PC-3 (cell line): ENCODE measurements around the gene FA2H.

Source experiments
- EZH2 ChIP-seq: fragments of 300-600 bp; sonication (generic); IDR thresholded peaks from one replicate; pipeline ENCODE4 v1.6.1; 2017; ENCODE audit warnings: antibody characterized with exemption, mild to moderate bottlenecking, low read length; ENCODE audit not compliant: unreplicated experiment
- EZH2phosphoT487 ChIP-seq: fragments of 300-600 bp; sonication (generic); IDR thresholded peaks from 2 replicates; pipeline ENCODE4 v1.6.1; 2018; ENCODE audit warnings: mild to moderate bottlenecking, antibody characterized with exemption, low read length, borderline replicate concordance
- TF ChIP-seq, protein P1 (sequence below): fragments of 300-600 bp; sonication (generic); conservative IDR thresholded peaks from 2 replicates; pipeline ENCODE4 v1.5.1; 2017; ENCODE audit warnings: antibody characterized with exemption, low read depth, mild to moderate bottlenecking, low read length

DNA sequence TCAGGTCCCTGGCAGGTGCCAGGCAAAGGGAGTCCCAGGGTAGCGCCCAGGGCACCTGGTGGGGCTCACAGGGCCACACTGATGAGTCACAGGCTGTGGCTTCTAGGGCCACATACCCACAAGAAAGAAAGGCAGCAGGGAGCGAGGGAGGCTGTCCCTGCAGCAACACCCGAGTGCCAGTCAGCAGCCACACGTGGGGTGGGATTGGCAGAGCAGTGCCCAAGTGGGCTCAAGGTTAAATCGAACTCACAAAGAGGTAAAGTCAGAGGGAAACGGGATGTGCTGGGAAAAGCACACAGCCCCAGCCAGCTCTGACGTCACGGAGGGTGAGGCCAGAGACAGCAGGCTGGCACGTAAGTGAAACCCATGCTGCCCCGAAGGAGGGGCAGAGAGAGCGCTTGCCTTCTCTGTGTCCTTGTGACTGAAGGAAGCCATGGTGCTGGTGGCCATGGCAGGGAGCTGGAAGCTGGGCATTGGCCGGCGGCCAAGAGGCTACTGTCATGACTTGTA, 33.8 kb downstream of the FA2H start:
- TF ChIP-seq, protein P1, sequence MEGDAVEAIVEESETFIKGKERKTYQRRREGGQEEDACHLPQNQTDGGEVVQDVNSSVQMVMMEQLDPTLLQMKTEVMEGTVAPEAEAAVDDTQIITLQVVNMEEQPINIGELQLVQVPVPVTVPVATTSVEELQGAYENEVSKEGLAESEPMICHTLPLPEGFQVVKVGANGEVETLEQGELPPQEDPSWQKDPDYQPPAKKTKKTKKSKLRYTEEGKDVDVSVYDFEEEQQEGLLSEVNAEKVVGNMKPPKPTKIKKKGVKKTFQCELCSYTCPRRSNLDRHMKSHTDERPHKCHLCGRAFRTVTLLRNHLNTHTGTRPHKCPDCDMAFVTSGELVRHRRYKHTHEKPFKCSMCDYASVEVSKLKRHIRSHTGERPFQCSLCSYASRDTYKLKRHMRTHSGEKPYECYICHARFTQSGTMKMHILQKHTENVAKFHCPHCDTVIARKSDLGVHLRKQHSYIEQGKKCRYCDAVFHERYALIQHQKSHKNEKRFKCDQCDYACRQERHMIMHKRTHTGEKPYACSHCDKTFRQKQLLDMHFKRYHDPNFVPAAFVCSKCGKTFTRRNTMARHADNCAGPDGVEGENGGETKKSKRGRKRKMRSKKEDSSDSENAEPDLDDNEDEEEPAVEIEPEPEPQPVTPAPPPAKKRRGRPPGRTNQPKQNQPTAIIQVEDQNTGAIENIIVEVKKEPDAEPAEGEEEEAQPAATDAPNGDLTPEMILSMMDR, result no peak
- TF ChIP-seq EZH2 (no peak), EZH2phosphoT487 (0 out of 2 replicates have a peak, but pooled peaks have one; percentile 65)
